Stimulated activated CD8-positive, alpha-beta memory T cell treated with anti-CD3 and anti-CD28 coated beads, Interleukin-12 subunit alpha, Interleukin-12 subunit beta, amount 100 ng/mL, for 24 hours (primary cell): ENCODE results near the gene LYRM4.

Experiments used
- DNase-seq: peaks from one replicate; pipeline ENCODE4 v3.0.0-alpha.2; 2020; ENCODE audit errors: extremely low read depth

The LYRM4 gene

DNA sequence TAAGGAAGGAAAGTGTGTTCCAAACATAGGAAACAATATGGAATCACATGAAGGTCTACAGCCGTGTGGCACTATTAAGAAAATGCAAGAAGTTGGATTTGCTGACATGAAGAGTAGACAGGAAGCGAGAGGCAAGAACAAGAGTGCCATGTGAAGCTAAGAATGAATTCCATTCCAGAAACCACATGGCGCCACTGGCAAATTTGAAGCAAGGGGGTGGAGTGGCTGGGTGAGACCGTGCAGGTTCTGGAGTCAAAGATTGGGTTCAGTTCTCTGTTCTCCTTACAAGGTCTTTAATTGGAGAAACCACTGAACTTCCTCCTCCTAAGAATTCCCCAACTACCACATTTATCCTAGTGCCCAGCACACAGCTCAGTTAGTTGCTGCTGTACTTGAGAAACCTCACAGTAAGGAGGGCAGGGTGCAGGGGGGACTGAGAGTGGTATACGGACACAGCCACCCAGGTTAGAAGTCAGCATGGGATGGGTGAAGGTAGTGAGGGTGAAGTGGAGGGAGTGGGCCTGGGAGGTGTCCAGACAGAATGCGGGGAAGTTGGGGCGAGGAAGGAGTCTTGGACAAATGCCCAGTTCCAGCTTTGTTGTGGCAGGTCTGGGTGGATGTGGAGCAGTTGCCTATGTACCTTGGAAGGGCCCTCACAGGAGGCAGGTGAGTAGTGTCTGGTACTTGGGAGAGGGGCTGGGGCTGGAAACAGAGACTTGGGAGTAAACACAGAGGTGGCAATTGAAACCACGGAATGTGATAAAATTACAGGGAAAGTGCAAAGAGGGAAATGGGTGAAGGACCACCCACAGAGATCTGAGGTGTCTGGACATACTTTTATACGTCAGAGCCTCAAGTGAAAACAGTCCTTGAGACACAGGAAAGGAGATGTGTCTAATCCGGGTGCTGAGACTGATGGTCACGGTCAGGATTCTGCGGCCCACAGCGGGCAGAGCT lies 14.3 kb downstream of the LYRM4 start:
- DNase-seq, result no peak

DNA sequence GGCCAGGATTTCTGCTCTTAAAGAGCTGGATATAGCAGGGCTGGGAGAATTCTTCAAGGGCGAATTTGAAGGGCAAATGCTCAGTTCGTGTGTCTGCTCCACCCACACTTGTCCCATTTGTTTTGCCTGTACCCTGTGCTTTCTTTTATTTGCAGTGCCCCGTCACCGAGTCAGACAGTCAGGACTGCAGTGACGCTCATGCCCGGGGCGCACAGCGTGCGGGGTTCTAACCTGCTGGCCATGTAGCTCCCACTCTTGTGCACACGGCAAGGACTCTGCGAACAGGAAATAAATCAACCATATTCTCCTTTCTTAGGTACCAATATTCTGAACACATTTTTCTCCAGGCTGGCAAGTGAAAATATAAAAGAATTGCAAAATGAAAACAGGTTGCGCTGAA lies 17.7 kb downstream of the LYRM4 start:
- no peak for DNase-seq

DNA sequence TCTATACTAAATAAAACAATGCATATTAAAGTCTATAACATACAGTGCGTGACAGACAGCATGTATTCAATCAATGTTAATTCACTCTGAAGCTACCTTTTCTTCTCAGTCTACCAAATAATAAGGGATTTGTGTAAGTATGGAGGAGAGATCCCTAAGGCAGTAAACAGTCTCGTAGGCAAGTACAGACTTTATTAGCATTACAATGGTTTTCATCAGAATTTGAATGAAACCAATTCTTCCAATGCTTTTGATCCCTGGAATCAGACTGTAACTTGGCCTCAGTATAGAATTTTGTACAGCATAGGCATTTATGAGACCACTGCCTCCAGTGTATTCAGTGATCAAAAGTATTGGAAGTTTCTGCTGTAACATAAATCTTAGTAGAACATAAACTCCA lies 19.5 kb downstream of the LYRM4 start:
- no peak for DNase-seq

DNA sequence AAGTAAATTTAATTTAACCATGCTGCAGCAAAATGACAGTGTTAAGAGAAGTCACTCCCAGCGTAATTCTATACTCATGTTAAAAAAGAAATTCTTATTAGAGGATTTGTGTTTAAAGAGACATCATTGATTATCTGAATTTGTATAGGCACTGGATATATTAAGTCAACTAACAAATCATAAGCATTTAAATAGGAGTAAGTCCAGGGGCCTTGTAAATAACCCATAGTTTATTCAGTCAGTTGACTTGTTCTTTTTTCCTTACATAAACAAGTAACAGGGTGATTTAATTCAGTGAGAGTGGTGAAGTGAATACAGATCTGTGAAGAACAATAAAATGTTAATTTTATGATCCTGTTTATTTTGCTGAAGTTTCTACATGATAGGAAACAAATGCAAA lies 22.4 kb downstream of the LYRM4 start:
- DNase-seq, result no peak

DNA sequence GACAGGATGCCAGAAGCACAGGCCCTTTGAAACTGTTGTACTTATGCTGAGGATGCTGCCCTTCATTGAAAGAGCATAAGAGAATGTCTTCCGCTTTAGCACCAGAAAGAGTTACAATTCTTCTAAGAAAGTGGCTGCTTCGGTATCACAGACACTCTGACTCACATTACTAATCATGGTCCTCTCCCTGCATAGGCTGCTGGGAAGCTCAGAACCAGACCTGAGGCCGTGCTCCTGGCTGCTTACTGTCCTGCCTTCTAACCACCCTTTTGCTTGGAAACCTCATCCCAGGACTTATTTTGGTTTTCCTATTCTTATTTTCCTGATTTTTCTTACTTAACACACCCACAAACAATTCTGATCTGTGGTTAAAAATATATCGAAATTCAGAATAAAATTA lies 22.9 kb downstream of the LYRM4 start:
- DNase-seq, result no peak

DNA sequence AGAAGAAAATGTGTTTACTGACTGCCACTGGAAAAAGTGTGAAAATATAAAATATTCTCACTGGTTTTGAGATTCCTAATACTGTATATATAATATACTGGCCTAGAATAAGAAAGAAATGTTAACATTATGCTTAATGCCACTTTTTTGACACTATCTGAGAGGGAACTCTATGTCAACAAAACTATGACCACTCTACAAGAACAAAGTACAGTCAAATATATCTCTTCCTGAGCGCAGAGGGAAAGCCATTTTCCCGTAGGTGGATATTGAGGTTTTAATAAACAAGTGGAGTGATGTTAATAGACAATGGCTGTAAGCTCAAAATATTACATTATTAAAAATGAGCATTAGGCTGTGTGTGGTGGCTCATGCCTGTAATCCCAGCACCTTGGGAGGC lies 24.9 kb downstream of the LYRM4 start:
- no peak for DNase-seq

DNA sequence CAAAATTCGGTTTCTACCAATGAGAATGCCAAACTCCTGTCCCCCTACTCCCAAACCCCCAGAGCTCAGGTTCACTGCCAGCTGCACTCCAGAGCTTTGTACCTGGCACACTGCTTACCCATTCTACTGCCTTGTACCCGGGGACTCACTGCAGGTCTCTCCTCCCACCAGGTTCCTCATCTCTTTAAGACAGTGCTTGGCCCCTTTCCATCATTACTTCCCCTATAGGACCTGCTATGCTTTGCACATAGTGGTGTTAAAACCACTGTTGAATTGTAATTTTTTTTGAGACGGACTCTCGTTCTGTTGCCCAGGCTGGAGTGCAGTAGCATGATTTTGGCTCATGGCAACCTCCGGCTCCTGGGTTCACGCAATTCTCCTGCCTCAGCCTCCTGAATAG lies 25.9 kb downstream of the LYRM4 start:
- no peak for DNase-seq

DNA sequence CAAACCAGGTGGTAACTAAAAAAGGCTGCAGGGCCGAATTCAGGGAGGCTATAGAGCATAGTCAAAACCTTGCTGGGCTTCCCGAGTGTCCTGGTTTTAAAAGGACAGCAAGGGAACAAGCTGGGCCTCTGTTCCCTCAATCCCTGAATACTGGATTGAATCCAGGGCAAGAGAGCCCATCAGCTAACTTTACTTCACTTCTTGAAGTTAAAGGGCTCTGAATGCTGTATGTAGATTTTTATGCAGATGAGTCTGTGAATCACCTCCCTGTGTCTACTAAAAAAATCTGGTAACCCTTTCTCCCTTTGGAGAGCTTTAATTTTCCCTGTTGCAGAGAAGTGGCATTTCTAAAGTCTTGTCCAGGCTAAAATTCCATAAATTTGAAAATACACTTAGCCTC lies 29.5 kb downstream of the LYRM4 start:
- no peak for DNase-seq

DNA sequence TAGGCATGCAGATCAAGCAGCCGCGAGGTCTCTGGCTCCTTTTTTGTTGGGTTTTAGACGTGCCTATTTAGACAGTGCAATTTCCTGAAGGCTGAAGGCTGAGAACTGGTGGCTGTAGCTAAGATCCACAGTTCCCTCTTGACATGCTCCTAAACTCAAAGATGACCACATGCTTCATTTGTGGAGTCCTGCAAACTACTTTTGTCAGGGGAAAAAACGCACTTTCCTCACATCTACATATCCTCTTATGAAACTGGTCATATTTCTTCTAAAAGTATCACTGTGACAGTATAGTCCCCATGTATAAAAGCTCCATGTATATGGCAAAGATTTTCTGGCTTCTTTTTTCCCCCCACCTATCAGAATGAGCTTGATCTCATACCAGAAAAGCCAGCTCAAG lies 30.7 kb downstream of the LYRM4 start:
- no peak for DNase-seq

DNA sequence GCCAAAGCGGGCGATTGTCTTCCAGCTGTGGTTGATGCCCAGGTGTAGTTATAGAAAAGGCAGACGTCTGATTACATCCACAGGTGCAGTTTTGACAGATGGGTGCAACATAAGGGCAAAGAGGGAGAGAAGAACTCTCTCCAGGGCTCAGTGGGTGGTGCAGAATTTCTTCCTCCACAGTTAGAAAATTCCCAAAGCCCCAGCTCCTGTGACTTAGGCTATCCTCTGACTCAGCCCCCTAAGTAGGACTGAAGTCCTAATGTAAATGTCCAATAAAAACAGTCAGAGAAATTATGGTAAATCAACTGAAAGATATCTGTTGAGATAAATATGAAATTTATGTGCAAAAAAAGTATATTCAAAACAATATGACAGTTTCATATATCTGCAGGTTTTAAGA lies 31.4 kb downstream of the LYRM4 start:
- no peak for DNase-seq

DNA sequence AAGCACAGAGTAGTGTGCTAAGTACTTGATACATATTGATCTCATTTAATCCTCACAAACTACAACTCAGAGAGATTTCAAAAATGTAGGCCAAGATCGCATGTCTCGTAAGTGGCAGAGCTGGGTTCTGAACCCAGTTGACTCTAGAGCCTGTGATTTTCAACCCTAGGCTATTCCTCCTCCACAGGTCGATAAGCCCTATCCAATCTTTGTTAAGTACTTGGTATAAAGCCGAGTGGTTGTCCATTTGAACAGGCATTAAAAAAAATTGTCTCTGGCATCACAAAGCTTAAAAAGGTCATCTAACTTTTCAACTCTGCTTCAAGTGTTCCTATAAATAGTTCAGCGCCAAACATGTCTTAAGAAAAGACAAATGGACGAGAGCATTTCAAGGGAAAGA lies 37.4 kb downstream of the LYRM4 start:
- no peak for DNase-seq

DNA sequence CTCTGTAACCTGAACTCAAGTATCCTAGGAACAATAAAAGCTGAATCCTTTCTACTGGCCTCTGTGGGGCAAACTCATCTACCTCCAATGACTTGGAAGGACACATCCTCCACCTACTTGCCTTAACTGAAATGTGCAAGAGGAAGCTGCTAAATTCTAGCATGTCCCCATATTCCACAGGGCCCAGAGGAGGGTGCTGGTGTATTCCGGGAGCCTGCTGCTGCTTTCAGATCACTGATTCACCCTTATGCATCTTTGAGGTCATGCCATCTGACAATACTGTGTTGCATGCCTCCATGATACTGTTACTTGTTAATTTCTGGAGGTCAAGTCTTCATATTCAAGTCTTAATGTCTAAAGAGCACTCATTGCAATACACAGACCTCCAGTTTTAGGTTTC lies 40.3 kb downstream of the LYRM4 start:
- no peak for DNase-seq

DNA sequence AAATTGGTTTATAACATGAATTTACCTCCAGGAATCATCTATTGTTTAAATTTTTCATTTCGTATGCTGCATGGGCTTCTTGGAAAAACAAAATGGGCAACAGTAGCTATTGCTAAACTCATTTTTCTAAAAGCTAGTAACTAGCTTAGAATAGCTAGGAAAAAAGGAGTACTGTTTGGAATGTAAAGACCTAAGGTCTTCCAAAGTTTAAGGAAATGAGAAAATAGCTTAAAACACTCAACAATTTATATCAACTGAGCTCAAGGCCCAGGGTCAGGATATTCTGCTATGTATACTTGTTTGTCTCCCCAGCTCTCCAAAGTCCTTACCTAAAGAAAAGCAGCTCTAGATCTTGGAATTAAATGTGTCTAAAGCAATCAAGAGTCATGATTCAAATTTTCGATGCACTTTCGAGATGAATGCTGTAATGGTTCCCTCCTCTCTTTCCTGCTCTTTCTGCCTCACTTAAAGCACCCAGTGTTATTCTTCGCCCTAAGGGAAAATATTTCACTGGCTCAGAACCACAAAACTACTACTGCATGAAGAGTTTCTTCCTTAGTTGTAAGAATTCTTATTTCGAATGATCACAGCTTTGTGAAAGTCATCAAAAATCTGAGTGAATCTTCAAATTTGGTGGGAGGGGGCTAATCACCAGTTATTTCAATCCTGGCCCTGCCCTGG lies 41.6 kb downstream of the LYRM4 start:
- DNase-seq, result no peak

DNA sequence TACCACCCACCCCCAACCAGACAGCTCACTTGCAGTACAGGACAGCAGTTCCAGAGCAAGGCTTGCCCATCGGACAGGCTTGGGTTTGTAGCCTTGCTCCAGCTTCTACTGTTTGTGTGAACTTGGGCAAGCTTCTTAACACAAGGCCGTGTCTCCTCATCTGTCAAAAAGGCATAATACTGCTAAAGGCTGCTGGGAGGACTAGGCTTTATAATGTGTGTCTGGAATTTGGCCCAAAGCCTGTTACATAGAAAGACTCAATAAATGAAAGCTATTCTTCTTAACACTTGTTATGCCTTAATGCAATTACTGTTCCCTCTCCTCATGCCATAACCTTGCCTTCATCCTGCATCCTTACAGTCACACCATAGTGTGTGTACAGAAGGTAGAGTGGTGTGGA lies 43.4 kb downstream of the LYRM4 start:
- DNase-seq, result no peak

DNA sequence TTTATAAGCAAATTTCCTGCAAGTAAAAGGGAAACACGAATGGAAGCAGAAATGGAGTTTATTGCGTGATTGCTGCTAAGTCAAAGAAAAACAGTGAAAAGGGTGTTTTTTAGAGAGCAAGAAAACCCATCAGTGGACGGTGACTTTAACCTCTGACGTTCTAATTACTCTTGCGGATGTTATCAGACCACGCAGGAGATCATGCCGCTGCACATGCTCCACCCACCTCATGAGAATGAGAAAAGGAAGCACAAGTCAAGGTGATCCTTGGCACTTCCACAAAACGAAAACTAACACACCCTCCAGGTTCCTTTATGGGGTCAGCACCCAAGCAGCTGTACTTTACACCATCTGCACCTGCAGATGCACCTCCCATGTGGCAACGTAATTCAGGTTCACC lies 45.0 kb downstream of the LYRM4 start:
- no peak for DNase-seq

DNA sequence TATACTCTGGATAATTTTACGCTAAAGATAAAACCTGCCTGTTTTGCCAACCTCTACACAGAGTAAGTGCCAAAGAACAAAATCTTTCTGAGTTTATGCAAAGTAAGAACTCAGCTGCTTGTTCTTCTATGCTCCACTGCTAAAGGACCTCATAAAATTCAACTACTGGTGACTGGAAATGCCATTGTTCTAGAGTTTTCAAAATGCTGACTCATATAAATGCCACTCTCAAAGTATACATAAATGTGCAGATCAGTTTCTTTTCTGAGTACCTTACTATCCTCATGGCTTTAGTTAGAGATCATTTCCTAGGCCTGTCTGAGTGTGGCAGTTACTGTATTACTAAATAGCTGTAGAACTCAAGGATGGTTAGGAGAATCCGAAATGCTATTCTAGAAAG lies 45.6 kb downstream of the LYRM4 start:
- no peak for DNase-seq

DNA sequence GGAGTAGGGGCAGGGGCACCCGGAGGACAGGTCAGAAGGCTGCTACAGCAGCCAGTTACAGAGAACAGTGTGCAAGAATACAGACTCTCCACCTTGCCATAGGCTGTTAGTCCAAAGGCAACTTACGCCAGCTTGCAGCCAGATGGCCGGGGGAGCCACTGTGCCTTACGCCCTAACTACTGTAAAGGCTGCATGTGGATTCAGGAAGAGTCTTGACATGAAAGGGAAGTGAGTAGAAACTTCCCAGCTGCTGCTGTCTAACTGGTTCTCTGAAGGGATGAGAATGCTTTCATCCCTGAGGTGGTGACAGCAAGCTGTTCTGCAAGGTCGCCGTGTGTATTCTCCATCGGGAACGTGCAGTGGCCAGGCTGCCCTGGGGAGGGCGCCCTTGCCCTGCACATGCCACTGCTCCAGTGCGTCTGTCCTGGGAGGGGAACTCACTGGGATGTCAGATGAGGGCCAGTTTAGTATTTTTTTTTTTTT lies 46.1 kb downstream of the LYRM4 start:
- DNase-seq, result no peak

DNA sequence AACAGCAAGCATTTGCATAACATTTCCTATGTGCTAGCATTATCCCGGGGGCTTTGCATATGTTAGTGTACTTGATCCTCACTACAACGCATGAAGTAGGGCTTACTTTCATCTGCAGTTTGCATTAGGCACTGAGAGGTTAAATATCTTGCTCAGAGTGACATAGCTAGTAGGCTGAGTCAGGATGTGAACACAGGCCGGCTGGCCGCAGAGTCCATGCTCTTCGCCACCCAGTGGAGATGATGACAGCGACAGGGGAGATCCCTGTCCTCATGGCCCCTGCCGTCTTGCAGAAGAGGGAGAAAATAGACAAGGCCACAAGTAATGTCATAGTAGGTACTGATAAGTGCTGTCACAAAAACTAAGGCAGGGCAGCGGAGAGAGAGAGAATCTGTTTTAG lies 46.9 kb downstream of the LYRM4 start:
- DNase-seq, result no peak

DNA sequence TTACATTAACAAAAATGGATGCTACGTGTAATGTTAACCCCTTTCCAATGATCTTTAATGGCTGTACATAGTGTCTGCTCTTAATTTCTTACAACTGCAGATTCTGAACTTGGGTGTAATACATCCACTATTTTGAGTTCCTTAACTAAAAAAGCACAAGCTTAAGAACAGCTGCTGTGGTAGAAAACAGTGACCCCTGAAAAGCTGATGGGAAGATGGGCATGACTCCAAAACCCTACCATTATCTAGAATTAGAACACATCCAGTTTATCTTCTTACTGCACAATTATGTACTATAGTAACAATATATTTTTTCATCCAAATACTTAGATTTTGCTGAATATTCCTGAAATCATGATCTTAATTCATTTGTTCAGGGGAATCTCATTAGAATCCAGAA lies 49.3 kb downstream of the LYRM4 start:
- DNase-seq, result no peak

DNA sequence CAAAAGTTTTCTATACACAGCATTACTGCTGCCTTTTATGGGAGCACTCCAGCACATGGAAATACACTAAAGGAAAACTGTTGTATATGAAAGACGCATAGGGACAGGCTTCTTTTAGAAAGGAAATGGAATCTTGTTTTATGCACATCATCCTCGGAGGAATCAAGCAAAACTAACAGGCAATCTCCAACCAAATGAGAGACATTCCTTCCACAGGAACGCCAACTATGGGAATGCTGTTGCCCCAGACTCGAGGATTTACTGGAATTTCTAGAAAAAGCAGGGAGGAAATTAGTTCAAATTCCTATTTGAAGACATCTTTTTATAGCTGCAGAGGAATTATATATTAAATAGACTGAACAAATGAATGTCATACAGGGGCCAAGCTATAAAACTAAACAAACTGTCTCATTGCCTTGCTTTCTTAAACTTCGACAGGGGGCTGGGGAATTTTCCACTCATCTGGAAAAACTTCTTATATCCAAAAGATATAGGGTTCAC lies 52.2 kb downstream of the LYRM4 start:
- no peak for DNase-seq

DNA sequence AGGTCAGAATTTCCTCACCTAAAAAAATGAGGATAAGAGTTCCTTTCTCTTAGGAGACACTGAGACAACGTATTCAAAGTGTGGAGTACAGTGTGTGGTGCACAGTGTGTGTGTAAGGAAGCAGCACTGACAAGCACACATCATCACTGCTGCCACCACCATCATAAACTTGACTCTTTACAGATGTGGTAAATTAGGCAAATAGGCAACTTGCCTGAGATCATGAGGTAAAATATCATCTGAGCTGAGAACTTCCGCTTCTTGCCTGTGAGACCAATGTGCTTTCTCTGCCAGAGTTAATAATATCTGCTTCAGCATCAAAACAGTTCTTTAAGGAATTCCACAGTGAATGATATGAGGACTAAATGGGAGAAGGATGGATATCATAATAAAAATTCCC lies 52.7 kb downstream of the LYRM4 start:
- no peak for DNase-seq

DNA sequence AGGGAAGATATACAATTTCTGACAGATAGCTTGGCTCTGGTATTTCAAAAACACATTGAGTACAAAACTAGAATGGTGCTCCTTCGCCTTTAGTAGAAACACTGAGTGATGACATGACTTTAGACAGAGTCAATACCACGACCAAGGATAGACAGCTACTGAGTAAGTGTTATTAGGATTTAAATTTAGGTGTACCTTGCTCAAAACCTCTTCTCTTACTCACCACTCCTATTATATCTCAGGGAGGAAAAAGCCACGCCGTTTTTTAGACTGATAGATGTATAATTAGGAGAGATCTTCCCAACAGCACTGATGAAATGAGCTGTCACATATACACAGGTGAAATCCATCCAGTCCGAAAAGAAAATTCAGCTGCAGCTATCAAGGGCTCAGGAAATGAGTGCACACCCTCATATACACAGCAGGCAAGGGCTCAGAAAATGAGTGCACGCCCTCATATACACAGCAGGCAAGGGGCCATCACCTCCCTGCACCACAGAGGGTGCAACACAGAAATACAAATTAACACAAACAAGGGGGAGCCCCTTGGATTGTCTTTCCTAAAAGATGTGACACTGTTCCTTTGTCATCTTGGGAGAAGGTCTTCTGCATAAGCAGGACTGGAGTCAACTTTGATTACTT lies 53.7 kb downstream of the LYRM4 start:
- DNase-seq, result no peak
